HG02970 (cell line): ENCODE results near the gene EID2.

Experiments
- ATAC-seq: cut with Tn5 transposase; IDR thresholded peaks from one replicate; pipeline ENCODE4 v1.9.1; 2021; ENCODE audit warnings: mild to moderate bottlenecking, moderate library complexity, moderate number of reproducible peaks; ENCODE audit not compliant: unreplicated experiment, low FRiP score

Gene EID2

GRCh38 chr19:39539518-39540332 lies at the start of gene EID2:
Gene EID2 (minus strand): TSS chr19:39540161. CDS start chr19:39540079, 82 bp downstream.
- ATAC-seq: peak; percentile 92

GRCh38 chr19:39588066-39588465 lies 48.1 kb upstream of the EID2 start:
- no peak for ATAC-seq

- no peak for ATAC-seq
These were observed 47.5 kb upstream of the EID2 start for GRCh38 chr19:39587496-39587895.

- ATAC-seq: no peak
These were observed 43.1 kb upstream of the EID2 start for GRCh38 chr19:39582891-39583625.

GRCh38 chr19:39582442-39582841 lies 42.5 kb upstream of the EID2 start:
- no peak for ATAC-seq

- no peak for ATAC-seq
These were observed 28.6 kb upstream of the EID2 start for GRCh38 chr19:39568604-39569003.

- no peak for ATAC-seq
These were observed 26.1 kb upstream of the EID2 start for GRCh38 chr19:39566064-39566463.

- no peak for ATAC-seq
These were observed 23.4 kb upstream of the EID2 start for GRCh38 chr19:39563408-39563807.

GRCh38 chr19:39558624-39559117 lies 18.7 kb upstream of the EID2 start:
- no peak for ATAC-seq

GRCh38 chr19:39557811-39558623 lies 18.1 kb upstream of the EID2 start:
- ATAC-seq: no peak

GRCh38 chr19:39555883-39556282 lies 15.9 kb upstream of the EID2 start:
- no peak for ATAC-seq

- ATAC-seq: no peak
These were observed 14.8 kb upstream of the EID2 start for GRCh38 chr19:39554701-39555311.

- ATAC-seq: no peak
These were observed 13.2 kb upstream of the EID2 start for GRCh38 chr19:39553082-39553652.

- no peak for ATAC-seq
These were observed 10.2 kb upstream of the EID2 start for GRCh38 chr19:39550197-39550596.

- ATAC-seq: no peak
These were observed 6.6 kb upstream of the EID2 start for GRCh38 chr19:39546599-39546998.

GRCh38 chr19:39544911-39545310 lies 5.0 kb upstream of the EID2 start:
- no peak for ATAC-seq

- no peak for ATAC-seq
These were observed 4.4 kb upstream of the EID2 start for GRCh38 chr19:39544226-39544903.

- no peak for ATAC-seq
These were observed 3.5 kb upstream of the EID2 start for GRCh38 chr19:39543477-39543857.

GRCh38 chr19:39542206-39542605 lies 2.2 kb upstream of the EID2 start:
- no peak for ATAC-seq

- no peak for ATAC-seq
These were observed 342 bp upstream of the EID2 start for GRCh38 chr19:39540333-39540673.
